ENCODE data around the gene HSDL1. TPM values are rescaled to one million over a fixed set of nuclear protein-coding genes. Genes with fewer than 3 reads are reported as not detected.

The HSDL1 gene
- 15.7 and 15.8 TPM in 2 replicates for total RNA-seq

GRCh38 chr16:84144859-84145639 is at the start of gene HSDL1, which contains the start of gene DNAAF1:
Gene HSDL1, minus strand, starts transcription at chr16:84145177. Its CDS starts 13,856 bp downstream, at chr16:84131321.
Gene DNAAF1, plus strand, starts transcription at chr16:84145308. Its CDS starts 133 bp downstream, at chr16:84145441.

DNA sequence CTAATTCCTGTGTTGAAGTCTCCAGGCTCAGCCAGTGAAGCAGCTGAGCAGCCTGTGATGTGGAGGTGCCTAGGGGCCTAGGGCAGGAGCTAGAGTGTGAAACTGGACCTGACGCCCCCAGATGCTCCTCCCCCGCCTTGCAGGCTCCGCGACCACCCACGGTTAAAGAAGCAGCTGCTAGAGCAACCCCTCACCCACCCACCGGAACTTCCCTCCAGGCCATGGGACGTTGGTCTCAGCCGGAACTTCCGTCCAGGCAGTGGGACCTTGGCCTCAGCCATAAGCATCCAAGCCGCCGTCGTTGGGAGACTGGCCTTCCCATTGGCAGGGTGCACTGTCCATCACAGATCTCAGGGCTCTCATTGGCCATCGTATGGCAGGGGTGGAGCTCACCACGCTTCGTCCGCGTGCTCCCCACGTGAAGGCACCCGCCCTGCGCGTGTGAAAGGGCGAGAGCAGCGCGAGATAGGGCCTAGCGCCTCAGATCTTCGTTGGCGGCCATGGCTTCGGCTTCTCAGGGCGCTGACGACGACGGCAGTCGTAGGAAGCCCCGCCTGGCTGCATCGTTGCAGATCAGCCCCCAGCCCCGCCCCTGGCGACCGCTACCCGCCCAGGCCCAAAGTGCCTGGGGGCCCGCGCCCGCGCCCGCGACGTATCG is 45.9 kb upstream of the HSDL1 start, which contains the start of gene ADAD2:
Gene ADAD2 (plus strand): TSS at position 427 of the 658 bp plus-strand sequence. CDS start 74 bp downstream, at position 501.

GRCh38 chr16:84186685-84187437 is 41.9 kb upstream of the HSDL1 start, which contains the start of gene TAF1C:
Gene TAF1C, minus strand, starts transcription at chr16:84187057. Its CDS starts 2,069 bp downstream, at chr16:84184988.

GRCh38 chr16:84116720-84117493 is 28.1 kb downstream of the HSDL1 start, which contains the start of gene MBTPS1:
Gene MBTPS1, minus strand, starts transcription at chr16:84116942. Its CDS starts 15,159 bp downstream, at chr16:84101783.

Other genes starting within 250 kb of the HSDL1 start
- gene MLYCD, start 246.1 kb downstream of the HSDL1 start, total RNA-seq, result 2.4 and 3.7 TPM in 2 replicates
- 5.9 TPM in 2 replicates for gene OSGIN1, start 191.9 kb downstream of the HSDL1 start, total RNA-seq
- gene NECAB2, start 176.9 kb downstream of the HSDL1 start, total RNA-seq, result not detected in 2 replicates
- gene SLC38A8, start 102.4 kb downstream of the HSDL1 start, total RNA-seq, result not detected in 2 replicates
- 116 and 121 TPM in 2 replicates for gene MBTPS1, start 28.2 kb downstream of the HSDL1 start, total RNA-seq
- not detected in 2 replicates for gene DNAAF1, start 131 bp upstream of the HSDL1 start, total RNA-seq
- gene TAF1C, start 41.9 kb upstream of the HSDL1 start, total RNA-seq, result 28.2 and 33.5 TPM in 2 replicates
- gene ADAD2, start 46.0 kb upstream of the HSDL1 start, total RNA-seq, result not detected in 2 replicates
- gene KCNG4, start 94.8 kb upstream of the HSDL1 start, total RNA-seq, result not detected in 2 replicates
- 0.29 and 2.4 TPM in 2 replicates for gene WFDC1, start 149.7 kb upstream of the HSDL1 start, total RNA-seq
- not detected in 2 replicates for gene ATP2C2, start 223.4 kb upstream of the HSDL1 start, total RNA-seq